GM12878 (cell line): Measurements from ENCODE around the gene TEX101. TPM values are rescaled to one million over a fixed set of nuclear protein-coding genes. Genes with fewer than 3 reads are reported as not detected.
"Not testable (repeated sequence)": the region's sequence is repeated elsewhere in the genome, so short reads cannot be mapped to it uniquely, and the experiment has no call there.

Experiments used
- ATAC-seq: fragments of 200-7000 bp; cut with Tn5 transposase; 3 replicates; pipeline ENCODE4 v1.9.1; 2020; ENCODE audit warnings: mild to moderate bottlenecking, moderate library complexity
- BruUV-seq: library from RNA; stranded (reverse); fragments of 400-500 nt; replicated peaks from 2 replicates; lab custom pipeline; 2021; lab: Mats Ljungman, UMichigan
- CTCF ChIA-PET: fragments of 300-600 bp; sonication (Branson Sonifier 250); formaldehyde crosslinking; extraction: SDS; loops from one replicate; lab custom pipeline; 2021; ENCODE audit warnings: inconsistent platforms; lab: Yijun Ruan, JAX
- POLR2A ChIA-PET: fragments of 350-600 bp; formaldehyde crosslinking; extraction: SDS; loops from one replicate; lab custom pipeline; 2021; ENCODE audit warnings: inconsistent platforms; lab: Charles Lee
- RAD21 ChIA-PET: fragments of 300-600 bp; sonication (Branson Sonifier 250); formaldehyde crosslinking; loops from one replicate; lab custom pipeline; 2023; ENCODE audit warnings: antibody characterized with exemption; ENCODE audit not compliant: unreplicated experiment; lab: Charles Lee
- SMC1A ChIA-PET: fragments of 300-600 bp; sonication (Branson Sonifier 250); formaldehyde crosslinking; loops from one replicate; lab custom pipeline; 2023; ENCODE audit not compliant: unreplicated experiment, uncharacterized antibody; lab: Charles Lee
- DNase-seq: peaks from one replicate; pipeline ENCODE4 v3.0.0-alpha.2; 2011; ENCODE audit warnings: low read depth, low spot score
- FAIRE-seq: peaks from 3 replicates; lab custom pipeline; 2011; peaks lifted over from hg19 to GRCh38; lab: Jason Lieb, UNC
- H2AFZ ChIP-seq: 2 replicates; pipeline ENCODE4 v1.6.0; 2011; ENCODE audit warnings: low read depth, low read length, control low read depth; ENCODE audit not compliant: control insufficient read depth
- H3K27ac ChIP-seq: 2 replicates; pipeline ENCODE4 v1.5.1; 2011; ENCODE audit warnings: control low read depth; ENCODE audit not compliant: control insufficient read depth, insufficient read depth
- H3K27me3 ChIP-seq, 2 experiments: replicated peaks in 1 of 2; 2 replicates each; pipeline versions ENCODE4 v1.6.0 to v1.6.1; 2011; ENCODE audit warnings: low read length in 1 of 2; ENCODE audit not compliant: control insufficient read depth in 2 of 2, insufficient read depth in 2 of 2
- H3K36me3 ChIP-seq, 2 experiments: 2 replicates each; pipeline ENCODE4 v1.5.1; 2011; ENCODE audit warnings: low read length in 1 of 2; ENCODE audit not compliant: control insufficient read depth in 2 of 2, insufficient read depth in 2 of 2
- H3K4me1 ChIP-seq: 2 replicates; pipeline ENCODE4 v1.6.1; 2011; ENCODE audit warnings: mild to moderate bottlenecking, low read length, moderate library complexity, mixed read lengths; ENCODE audit not compliant: control insufficient read depth, insufficient read depth
- H3K4me2 ChIP-seq: 2 replicates; pipeline ENCODE4 v1.6.0; 2011; ENCODE audit warnings: control low read depth; ENCODE audit not compliant: control insufficient read depth, insufficient read depth
- H3K4me3 ChIP-seq: fragments of 200-600 bp; sonication (generic); 2 replicates; pipeline ENCODE4 v1.5.1; 2016
- H3K79me2 ChIP-seq: 2 replicates; pipeline ENCODE4 v1.6.0; 2011; ENCODE audit warnings: low read length; ENCODE audit not compliant: control insufficient read depth, insufficient read depth
- H3K9ac ChIP-seq: 2 replicates; pipeline ENCODE4 v1.8.0; 2011; ENCODE audit warnings: low read length, control low read depth, mixed read lengths; ENCODE audit not compliant: control insufficient read depth, insufficient read depth
- H3K9me3 ChIP-seq: replicated peaks from 3 replicates; pipeline ENCODE4 v1.5.1; 2011; ENCODE audit warnings: mild to moderate bottlenecking, low read length; ENCODE audit not compliant: control insufficient read depth, insufficient read depth
- H4K20me1 ChIP-seq: 2 replicates; pipeline ENCODE4 v1.6.0; 2011; ENCODE audit not compliant: control insufficient read depth, insufficient read depth
- GABPA ChIP-seq: IDR thresholded peaks from 2 replicates; pipeline ENCODE4 v1.6.1; 2014; ENCODE audit warnings: antibody characterized with exemption, low read depth, mild to moderate bottlenecking, inconsistent platforms
- RBBP5 ChIP-seq: fragments of 200-600 bp; sonication (generic); conservative IDR thresholded peaks from 2 replicates; pipeline ENCODE4 v1.6.1; 2016
- WGBS: methylation state at CpG from one replicate; pipeline ENCODE4 v1.1.6; 2016; ENCODE audit warnings: low lambda C conversion rate; ENCODE audit not compliant: insufficient replicate concordance, insufficient coverage; ENCODE audit errors: missing lambda C conversion rate; 5-methylcytosine and 5-hydroxymethylcytosine counted together
- in situ Hi-C: fragments of 300-500 bp; cut with MboI; formaldehyde crosslinking; loops from 9 replicates; pipeline ENCODE4 v1.14.3; 2018; ENCODE audit warnings: mixed read lengths
- intact Hi-C: fragments of 100-400 bp; cut with micrococcal nuclease; formaldehyde crosslinking; loops from one replicate; pipeline ENCODE4 v1.14.2; 2022; ENCODE audit not compliant: unreplicated experiment
- polyA plus RNA-seq, 11 experiments: library from polyadenylated mRNA; depleted of rRNA in 4 of 11; unstranded in 6 of 11; stranded (reverse) in 5 of 11; fragments of >200 nt; fragmentation: Nextera tagmentation in 4 of 11; fragmentation: Illumina TruSeq in 1 of 11; extraction: Ambion mirVana in 4 of 11; extraction: Trizol in 1 of 11; gene quantifications; 1 replicate in 1 of 11; 2 replicates in 10 of 11; pipeline versions ENCODE4 v1.2.1 to v1.2.3, GENCODE V29; 2011 to 2016; ENCODE audit warnings: inconsistent platforms in 2 of 11, missing spikeins in 2 of 11, low read depth in 1 of 11
- total RNA-seq, 4 experiments: library from RNA; depleted of rRNA in 3 of 4; stranded (reverse); fragments of >200 nt in 3 of 4; fragmentation: Illumina TruSeq in 1 of 4; extraction: Trizol in 1 of 4; gene quantifications; 2 replicates each; pipeline versions ENCODE4 v1.2.1 to v1.2.3, GENCODE V29; 2013 to 2021
- TF ChIP-seq, protein P1 (sequence below): IDR thresholded peaks from 2 replicates; pipeline ENCODE4 v1.6.1; 2012; ENCODE audit warnings: improper control_type of control experiment, low read depth, low read length; ENCODE audit not compliant: insufficient replicate concordance

Gene TEX101
- total and polyA plus RNA-seq, 10 of the 15 experiments (the other 5 are each of a cell fraction or from before 2014, with no cell fraction given), result not detected

DNA sequence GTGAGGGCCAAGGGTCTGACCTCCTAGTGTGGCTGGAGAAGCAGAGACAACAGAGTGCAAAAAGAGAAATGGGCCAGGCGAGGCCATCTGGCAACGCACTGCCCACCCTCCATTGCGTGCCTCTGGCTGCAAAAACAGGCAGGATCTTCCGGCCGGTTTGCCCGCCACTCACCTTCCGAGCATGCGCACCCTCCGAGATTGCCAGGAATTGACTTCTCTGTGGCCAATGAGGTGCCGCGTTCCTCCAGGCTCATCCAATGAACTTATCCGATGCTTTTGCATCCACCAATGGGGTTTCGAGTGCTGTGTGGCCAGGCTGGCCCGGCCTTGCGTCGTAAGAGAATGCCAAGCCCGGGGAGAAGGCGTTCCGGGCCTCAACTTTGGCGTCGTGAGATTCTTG lies at the start of gene TEX101 (continued):
- TF ChIP-seq, protein P1, sequence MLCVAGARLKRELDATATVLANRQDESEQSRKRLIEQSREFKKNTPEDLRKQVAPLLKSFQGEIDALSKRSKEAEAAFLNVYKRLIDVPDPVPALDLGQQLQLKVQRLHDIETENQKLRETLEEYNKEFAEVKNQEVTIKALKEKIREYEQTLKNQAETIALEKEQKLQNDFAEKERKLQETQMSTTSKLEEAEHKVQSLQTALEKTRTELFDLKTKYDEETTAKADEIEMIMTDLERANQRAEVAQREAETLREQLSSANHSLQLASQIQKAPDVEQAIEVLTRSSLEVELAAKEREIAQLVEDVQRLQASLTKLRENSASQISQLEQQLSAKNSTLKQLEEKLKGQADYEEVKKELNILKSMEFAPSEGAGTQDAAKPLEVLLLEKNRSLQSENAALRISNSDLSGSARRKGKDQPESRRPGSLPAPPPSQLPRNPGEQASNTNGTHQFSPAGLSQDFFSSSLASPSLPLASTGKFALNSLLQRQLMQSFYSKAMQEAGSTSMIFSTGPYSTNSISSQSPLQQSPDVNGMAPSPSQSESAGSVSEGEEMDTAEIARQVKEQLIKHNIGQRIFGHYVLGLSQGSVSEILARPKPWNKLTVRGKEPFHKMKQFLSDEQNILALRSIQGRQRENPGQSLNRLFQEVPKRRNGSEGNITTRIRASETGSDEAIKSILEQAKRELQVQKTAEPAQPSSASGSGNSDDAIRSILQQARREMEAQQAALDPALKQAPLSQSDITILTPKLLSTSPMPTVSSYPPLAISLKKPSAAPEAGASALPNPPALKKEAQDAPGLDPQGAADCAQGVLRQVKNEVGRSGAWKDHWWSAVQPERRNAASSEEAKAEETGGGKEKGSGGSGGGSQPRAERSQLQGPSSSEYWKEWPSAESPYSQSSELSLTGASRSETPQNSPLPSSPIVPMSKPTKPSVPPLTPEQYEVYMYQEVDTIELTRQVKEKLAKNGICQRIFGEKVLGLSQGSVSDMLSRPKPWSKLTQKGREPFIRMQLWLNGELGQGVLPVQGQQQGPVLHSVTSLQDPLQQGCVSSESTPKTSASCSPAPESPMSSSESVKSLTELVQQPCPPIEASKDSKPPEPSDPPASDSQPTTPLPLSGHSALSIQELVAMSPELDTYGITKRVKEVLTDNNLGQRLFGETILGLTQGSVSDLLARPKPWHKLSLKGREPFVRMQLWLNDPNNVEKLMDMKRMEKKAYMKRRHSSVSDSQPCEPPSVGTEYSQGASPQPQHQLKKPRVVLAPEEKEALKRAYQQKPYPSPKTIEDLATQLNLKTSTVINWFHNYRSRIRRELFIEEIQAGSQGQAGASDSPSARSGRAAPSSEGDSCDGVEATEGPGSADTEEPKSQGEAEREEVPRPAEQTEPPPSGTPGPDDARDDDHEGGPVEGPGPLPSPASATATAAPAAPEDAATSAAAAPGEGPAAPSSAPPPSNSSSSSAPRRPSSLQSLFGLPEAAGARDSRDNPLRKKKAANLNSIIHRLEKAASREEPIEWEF, result no peak
- TF ChIP-seq GABPA, result no peak
- no peak for TF ChIP-seq RBBP5

DNA sequence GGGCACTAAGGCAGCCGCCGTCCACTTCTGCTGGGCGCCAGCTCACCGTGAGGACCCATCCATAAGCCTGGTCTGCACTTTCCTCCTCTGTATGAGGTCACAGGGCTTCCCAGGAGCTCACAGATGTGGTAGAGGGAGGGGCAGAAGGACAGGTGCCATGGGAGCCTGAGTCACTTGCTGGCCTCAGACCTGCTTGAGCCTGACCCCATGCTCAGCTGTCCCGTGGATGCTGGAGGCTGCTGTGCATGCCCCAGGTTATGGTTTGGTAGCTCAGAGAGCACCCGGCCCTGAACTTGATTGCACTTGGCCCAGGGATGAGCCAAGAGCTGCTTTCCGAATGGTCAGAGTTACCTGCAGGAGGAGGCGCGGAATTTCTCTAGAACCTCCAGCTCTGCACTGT lies 49.0 kb upstream of the TEX101 start:
- FAIRE-seq, BruUV-seq, H3K27me3 ChIP-seq, H3K79me2 ChIP-seq, H3K36me3 ChIP-seq, H4K20me1 ChIP-seq, RAD21 ChIA-PET, H2AFZ ChIP-seq, CTCF ChIA-PET, H3K4me3 ChIP-seq, H3K9ac ChIP-seq, H3K9me3 ChIP-seq, SMC1A ChIA-PET, DNase-seq, H3K27ac ChIP-seq, ATAC-seq, POLR2A ChIA-PET, in situ Hi-C loops, H3K4me1 ChIP-seq, intact Hi-C loops, H3K4me2 ChIP-seq: not testable (repeated sequence)
- WGBS, result 49% methylated on average over 5 of the region's 9 CpGs
